Lower leg skin (tissue), 3 donors: ENCODE results near the gene MUC3A.

ENCODE experiments used
- POLR2A ChIP-seq, 2 donors: fragments of 450-650 bp; IDR thresholded peaks; one replicate each; pipeline ENCODE4 v1.6.1; 2016 to 2017; ENCODE audit warnings: antibody characterized with exemption in 2 of 2, mild to moderate bottlenecking in 1 of 2, moderate library complexity in 1 of 2
- TF ChIP-seq, protein P1 (sequence below), 3 donors: fragments of 450-650 bp; IDR thresholded peaks; one replicate each; pipeline ENCODE4 v1.5.1; 2016; ENCODE audit warnings: antibody characterized with exemption in 3 of 3, mild to moderate bottlenecking in 3 of 3, moderate library complexity in 2 of 3

DNA sequence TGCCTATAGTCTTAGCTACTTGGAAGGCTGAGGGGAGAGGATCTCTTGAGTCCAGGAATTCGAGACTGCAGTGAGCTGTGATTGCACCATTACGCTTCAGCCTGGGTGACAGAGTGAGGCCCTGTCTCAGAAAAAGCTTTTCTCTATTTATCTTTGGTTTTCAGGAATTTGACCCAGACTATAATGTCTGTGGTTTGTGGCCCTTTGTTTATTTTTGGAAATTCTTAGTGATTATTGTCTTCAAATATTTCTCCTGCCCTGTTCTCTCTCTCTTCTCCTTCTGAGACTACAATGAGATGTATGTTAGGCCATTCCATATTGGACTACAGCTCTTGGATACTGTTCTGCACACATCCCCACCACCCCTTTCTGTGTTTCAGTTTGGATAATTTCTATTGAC lies 24.7 kb downstream of the MUC3A start:
- TF ChIP-seq, protein P1, sequence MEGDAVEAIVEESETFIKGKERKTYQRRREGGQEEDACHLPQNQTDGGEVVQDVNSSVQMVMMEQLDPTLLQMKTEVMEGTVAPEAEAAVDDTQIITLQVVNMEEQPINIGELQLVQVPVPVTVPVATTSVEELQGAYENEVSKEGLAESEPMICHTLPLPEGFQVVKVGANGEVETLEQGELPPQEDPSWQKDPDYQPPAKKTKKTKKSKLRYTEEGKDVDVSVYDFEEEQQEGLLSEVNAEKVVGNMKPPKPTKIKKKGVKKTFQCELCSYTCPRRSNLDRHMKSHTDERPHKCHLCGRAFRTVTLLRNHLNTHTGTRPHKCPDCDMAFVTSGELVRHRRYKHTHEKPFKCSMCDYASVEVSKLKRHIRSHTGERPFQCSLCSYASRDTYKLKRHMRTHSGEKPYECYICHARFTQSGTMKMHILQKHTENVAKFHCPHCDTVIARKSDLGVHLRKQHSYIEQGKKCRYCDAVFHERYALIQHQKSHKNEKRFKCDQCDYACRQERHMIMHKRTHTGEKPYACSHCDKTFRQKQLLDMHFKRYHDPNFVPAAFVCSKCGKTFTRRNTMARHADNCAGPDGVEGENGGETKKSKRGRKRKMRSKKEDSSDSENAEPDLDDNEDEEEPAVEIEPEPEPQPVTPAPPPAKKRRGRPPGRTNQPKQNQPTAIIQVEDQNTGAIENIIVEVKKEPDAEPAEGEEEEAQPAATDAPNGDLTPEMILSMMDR (IDR thresholded peaks at IDR 0.05): no peak
- TF ChIP-seq POLR2A (IDR thresholded peaks at IDR 0.05): no peak
